SH-SY5Y (cell line): ENCODE data around the gene NFATC2.

Experiments used
- GATA2 ChIP-seq: IDR thresholded peaks from 2 replicates; pipeline ENCODE4 v1.6.1; 2011; ENCODE audit warnings: mild to moderate bottlenecking, low read depth, low read length
- GATA3 ChIP-seq: IDR thresholded peaks from 2 replicates; pipeline ENCODE4 v1.6.1; 2011; ENCODE audit warnings: low read depth, mild to moderate bottlenecking, low read length, moderate library complexity

GRCh38 chr20:51487565-51488268, 54.8 kb downstream of the NFATC2 start:
- TF ChIP-seq GATA2 (no peak), GATA3 (no peak)
